ENCODE results near the gene KRTAP10-6. TPM values are rescaled to one million over a fixed set of nuclear protein-coding genes. Genes with fewer than 3 reads are reported as not detected.

KRTAP10-6 gene
- total and polyA plus RNA-seq, 2 of the 8 experiments (the other 6 are each of a cell fraction or from before 2014, with no cell fraction given) = 0.12 TPM; not detected in 1

GRCh38 chr21:44614961-44615391 lies 22.7 kb upstream of the KRTAP10-6 start (continued):
- TF ChIP-seq CHD7 (IDR thresholded peaks at IDR 0.05; ENCODE audit: insufficient replicate concordance, low read length) (no peak), SIRT6 (IDR thresholded peaks at IDR 0.05; ENCODE audit: low read length) (no peak), GABPA (IDR thresholded peaks at IDR 0.05; ENCODE audit: borderline replicate concordance, insufficient read depth, low read length) (no peak), JUND (IDR thresholded peaks at IDR 0.05; ENCODE audit: low read length) (no peak), MAFK (IDR thresholded peaks at IDR 0.05; ENCODE audit: low read depth, low read length) (no peak), USF2 (IDR thresholded peaks at IDR 0.05; ENCODE audit: low read length) (no peak), ATF3 (IDR thresholded peaks at IDR 0.05; ENCODE audit: insufficient read depth, low read depth, low read length) (no peak)
